Fibroblast of the conjunctiva (primary cell): Measurements from ENCODE around the gene HDAC7.

Source experiments
- DNase-seq: peaks from one replicate; pipeline ENCODE4 v3.0.0-alpha.2; 2010; ENCODE audit warnings: low read depth

Gene HDAC7

GRCh38 chr12:47762850-47763465 is 56.7 kb downstream of the HDAC7 start:
- DNase-seq: no peak

GRCh38 chr12:47758834-47759690 is 60.6 kb downstream of the HDAC7 start, which contains the start of gene RAPGEF3:
RAPGEF3 (minus strand) TSS chr12:47758880; CDS start chr12:47758556, 324 bp downstream.
- peak; percentile 44 for DNase-seq

GRCh38 chr12:47758584-47758833 is 61.2 kb downstream of the HDAC7 start:
- DNase-seq: no peak

- no peak for DNase-seq
Observed at GRCh38 chr12:47757840-47758583, 61.7 kb downstream of the HDAC7 start.

- no peak for DNase-seq
Observed at GRCh38 chr12:47757364-47757839, 62.3 kb downstream of the HDAC7 start.

- DNase-seq: no peak
Observed at GRCh38 chr12:47755655-47756562, 63.8 kb downstream of the HDAC7 start.

- DNase-seq: no peak
Observed at GRCh38 chr12:47754881-47755280, 64.8 kb downstream of the HDAC7 start.

- DNase-seq: no peak
Observed at GRCh38 chr12:47754126-47754525, 65.6 kb downstream of the HDAC7 start.

- no peak for DNase-seq
Observed at GRCh38 chr12:47753021-47754001, 66.4 kb downstream of the HDAC7 start.

- DNase-seq: peak; percentile 43
Observed at GRCh38 chr12:47752552-47752951, 67.2 kb downstream of the HDAC7 start.

GRCh38 chr12:47752121-47752520 is 67.6 kb downstream of the HDAC7 start:
- no peak for DNase-seq

GRCh38 chr12:47751561-47751960 is 68.1 kb downstream of the HDAC7 start:
- no peak for DNase-seq

GRCh38 chr12:47750916-47751470 is 68.7 kb downstream of the HDAC7 start:
- DNase-seq: no peak

GRCh38 chr12:47750229-47750798 is 69.4 kb downstream of the HDAC7 start:
- DNase-seq: no peak

- DNase-seq: no peak
Observed at GRCh38 chr12:47748899-47749298, 70.8 kb downstream of the HDAC7 start.

- DNase-seq: no peak
Observed at GRCh38 chr12:47748507-47748828, 71.2 kb downstream of the HDAC7 start.

GRCh38 chr12:47747596-47748506 is 71.9 kb downstream of the HDAC7 start:
- no peak for DNase-seq

GRCh38 chr12:47747126-47747525 is 72.6 kb downstream of the HDAC7 start:
- no peak for DNase-seq

GRCh38 chr12:47746523-47746922 is 73.2 kb downstream of the HDAC7 start:
- no peak for DNase-seq
